GM12874 (cell line): ENCODE results near the gene FYB2.

Experiments
- TF ChIP-seq, protein P1 (sequence below): IDR thresholded peaks from 2 replicates; pipeline ENCODE4 v1.5.1; 2011; ENCODE audit warnings: low read depth, mild to moderate bottlenecking, control low read depth, low read length, moderate library complexity; ENCODE audit not compliant: insufficient read depth

Gene FYB2

DNA sequence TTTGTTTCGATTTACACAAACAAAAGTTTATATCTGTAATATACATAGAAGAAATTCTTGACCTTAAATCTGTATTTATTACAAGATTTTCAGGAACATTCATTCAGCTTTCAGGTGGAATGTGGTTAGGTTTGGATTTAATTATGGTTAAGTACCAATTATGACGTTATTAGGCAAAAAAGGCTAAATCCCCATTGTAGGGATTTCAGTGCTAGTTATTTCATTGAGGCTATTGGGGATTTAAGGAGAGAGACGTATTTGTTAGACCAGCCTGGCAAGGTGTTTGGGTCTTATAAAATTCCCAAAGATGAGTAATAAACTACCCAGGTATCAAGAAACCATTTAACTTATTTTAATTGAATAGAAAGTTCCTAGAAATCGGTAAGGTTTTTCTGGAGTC is 148.1 kb downstream of the FYB2 start:
- TF ChIP-seq, protein P1, sequence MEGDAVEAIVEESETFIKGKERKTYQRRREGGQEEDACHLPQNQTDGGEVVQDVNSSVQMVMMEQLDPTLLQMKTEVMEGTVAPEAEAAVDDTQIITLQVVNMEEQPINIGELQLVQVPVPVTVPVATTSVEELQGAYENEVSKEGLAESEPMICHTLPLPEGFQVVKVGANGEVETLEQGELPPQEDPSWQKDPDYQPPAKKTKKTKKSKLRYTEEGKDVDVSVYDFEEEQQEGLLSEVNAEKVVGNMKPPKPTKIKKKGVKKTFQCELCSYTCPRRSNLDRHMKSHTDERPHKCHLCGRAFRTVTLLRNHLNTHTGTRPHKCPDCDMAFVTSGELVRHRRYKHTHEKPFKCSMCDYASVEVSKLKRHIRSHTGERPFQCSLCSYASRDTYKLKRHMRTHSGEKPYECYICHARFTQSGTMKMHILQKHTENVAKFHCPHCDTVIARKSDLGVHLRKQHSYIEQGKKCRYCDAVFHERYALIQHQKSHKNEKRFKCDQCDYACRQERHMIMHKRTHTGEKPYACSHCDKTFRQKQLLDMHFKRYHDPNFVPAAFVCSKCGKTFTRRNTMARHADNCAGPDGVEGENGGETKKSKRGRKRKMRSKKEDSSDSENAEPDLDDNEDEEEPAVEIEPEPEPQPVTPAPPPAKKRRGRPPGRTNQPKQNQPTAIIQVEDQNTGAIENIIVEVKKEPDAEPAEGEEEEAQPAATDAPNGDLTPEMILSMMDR, result no peak

DNA sequence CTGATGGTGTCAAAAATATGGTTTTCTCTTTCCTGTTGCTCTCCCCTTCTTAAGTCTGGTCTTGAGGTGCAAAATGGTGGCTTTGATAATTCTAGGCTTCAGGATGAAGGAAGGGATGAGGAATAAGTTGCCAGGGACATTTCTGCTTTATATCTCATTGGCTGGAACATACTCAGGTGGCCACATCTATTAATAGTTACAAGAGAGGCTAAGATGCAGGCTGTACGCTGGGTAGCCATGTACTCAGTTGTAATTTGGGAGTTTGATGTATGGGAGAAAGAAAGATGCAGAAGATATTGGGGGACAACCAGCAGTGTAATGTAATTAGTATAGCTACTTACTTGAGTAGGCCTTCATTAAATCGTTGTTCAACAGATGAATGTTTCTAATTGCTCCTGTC is 148.9 kb downstream of the FYB2 start:
- TF ChIP-seq, protein P1, result no peak
